SK-N-DZ (cell line): ENCODE results near the gene PBLD.

Experiments
- DNase-seq: peaks from one replicate; pipeline ENCODE4 v3.0.0-alpha.2; 2015; ENCODE audit warnings: low spot score

PBLD gene

DNA sequence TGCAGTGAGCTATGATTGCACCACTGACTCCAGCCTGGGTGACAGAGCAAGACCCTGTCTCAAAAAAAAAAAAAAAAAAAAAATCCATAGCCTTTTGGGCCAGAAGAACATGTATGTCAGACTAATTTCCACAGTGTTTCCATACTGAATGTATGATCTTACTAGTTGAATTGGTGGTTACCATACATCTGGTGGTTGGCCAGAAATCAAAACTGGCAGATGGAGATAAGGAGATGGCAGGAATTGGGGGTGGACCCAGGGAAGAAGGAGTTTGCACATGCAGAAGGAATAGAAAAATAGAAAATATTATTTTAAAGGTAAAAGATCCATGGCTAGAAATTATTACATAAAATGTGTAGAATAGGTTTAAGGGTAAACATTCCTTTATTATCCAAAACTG, 97.1 kb downstream of the PBLD start:
- DNase-seq = no peak

DNA sequence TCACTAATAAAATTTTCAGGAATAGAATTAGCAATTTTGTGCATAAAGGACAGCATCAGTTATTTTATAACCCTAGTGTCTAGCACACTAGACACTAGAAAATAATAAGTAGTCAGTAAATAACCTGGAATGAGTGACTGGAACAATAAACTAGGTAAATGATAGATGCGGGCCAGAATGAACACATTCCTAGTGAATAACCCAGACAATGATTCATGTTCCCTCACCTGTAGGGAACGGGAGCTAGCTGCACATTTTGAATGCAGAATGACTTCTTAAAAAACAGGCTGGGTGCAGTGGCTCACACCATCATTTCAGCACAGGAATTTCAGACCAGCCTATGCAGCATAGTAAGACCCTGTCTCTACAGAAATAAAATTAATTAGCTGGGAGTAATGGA, 97.6 kb downstream of the PBLD start:
- DNase-seq = no peak

- no peak for DNase-seq
Observed at GRCh38 chr10:68233046-68233445, 99.7 kb downstream of the PBLD start.
